ENCODE measurements around the gene CCT4. TPM values are rescaled to one million over a fixed set of nuclear protein-coding genes. Genes with fewer than 3 reads are reported as not detected.

The CCT4 gene
- total and polyA plus RNA-seq, 2 experiments from 2014 or later: 333 to 343 TPM

DNA sequence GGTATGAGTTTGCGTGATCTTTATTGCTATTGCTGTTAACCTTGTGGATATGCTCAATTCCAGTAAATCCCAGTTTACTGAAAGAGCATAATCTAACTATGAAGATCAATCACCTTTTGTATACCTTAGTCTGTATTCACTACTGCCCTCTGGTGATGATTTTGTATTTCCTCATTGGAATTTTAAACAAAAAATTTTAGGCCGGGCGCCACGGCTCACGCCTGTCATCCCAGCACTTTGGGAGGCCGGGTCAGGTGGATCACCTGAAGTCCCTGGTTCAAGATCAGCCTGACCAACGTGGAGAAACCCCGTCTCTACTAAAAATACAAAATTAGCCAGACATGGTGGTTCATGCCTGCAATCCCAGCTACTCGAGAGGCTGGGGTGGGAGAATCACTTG, 22.1 kb upstream of the CCT4 start:
- peak; percentile 57 for DNase-seq (ENCODE audit: low spot score)
- Mint-ChIP-seq H3K4me1 (peaks cover 3% of the 10 kb centered on the region; the same call in 2 of the 3 replicates), H3K36me3 (ENCODE audit: low read depth) (no peaks in the 10 kb centered on the region; the same call in 2 of the 3 replicates), H3K9me3 (no peaks in the 10 kb centered on the region), H3K4me3 (no peak overlapping the region), H3K27ac (no peak overlapping the region), H3K27me3 (ENCODE audit: insufficient read depth, low read depth, poor library complexity) (peaks cover 11% of the 10 kb centered on the region)
- Histone ChIP-seq H4K20me1 (replicated peaks; ENCODE audit: insufficient read depth) (no peaks in the 10 kb centered on the region), H3K4me1 (ENCODE audit: insufficient read depth) (no peaks in the 10 kb centered on the region), H3K4me3 (no peak overlapping the region), H3K9me2 (ENCODE audit: insufficient read depth) (no peaks in the 10 kb centered on the region), H3K4me2 (no peak overlapping the region), H3K27me3 (ENCODE audit: insufficient read depth) (no peaks in the 10 kb centered on the region), H3K36me3 (ENCODE audit: insufficient read depth) (no peaks in the 10 kb centered on the region), H2AFZ (no peak overlapping the region), H3K27ac (ENCODE audit: low read depth) (no peak overlapping the region), H3F3A (replicated peaks; ENCODE audit: low read depth) (no peaks in the 10 kb centered on the region), H3K79me2 (replicated peaks; ENCODE audit: insufficient read depth) (peaks cover 8% of the 10 kb centered on the region; the same call in 1 of the 2 replicates)
- no peak; the same call in 1 of the 3 replicates for ATAC-seq
- TF ChIP-seq, protein P1, sequence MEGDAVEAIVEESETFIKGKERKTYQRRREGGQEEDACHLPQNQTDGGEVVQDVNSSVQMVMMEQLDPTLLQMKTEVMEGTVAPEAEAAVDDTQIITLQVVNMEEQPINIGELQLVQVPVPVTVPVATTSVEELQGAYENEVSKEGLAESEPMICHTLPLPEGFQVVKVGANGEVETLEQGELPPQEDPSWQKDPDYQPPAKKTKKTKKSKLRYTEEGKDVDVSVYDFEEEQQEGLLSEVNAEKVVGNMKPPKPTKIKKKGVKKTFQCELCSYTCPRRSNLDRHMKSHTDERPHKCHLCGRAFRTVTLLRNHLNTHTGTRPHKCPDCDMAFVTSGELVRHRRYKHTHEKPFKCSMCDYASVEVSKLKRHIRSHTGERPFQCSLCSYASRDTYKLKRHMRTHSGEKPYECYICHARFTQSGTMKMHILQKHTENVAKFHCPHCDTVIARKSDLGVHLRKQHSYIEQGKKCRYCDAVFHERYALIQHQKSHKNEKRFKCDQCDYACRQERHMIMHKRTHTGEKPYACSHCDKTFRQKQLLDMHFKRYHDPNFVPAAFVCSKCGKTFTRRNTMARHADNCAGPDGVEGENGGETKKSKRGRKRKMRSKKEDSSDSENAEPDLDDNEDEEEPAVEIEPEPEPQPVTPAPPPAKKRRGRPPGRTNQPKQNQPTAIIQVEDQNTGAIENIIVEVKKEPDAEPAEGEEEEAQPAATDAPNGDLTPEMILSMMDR (conservative IDR thresholded peaks at IDR 0.05; ENCODE audit: low read depth in 2 of 2): peak in 1 of 2 experiments; percentile 57; a peak in 3 of 4 replicates
- no peak for TF ChIP-seq STAT1 (IDR thresholded peaks at IDR 0.05; ENCODE audit: unreplicated experiment)
- no peak for TF ChIP-seq ZNF331 (CRISPR knock-in tag; IDR thresholded peaks at IDR 0.05; ENCODE audit: low read depth)
- TF ChIP-seq, protein P2, sequence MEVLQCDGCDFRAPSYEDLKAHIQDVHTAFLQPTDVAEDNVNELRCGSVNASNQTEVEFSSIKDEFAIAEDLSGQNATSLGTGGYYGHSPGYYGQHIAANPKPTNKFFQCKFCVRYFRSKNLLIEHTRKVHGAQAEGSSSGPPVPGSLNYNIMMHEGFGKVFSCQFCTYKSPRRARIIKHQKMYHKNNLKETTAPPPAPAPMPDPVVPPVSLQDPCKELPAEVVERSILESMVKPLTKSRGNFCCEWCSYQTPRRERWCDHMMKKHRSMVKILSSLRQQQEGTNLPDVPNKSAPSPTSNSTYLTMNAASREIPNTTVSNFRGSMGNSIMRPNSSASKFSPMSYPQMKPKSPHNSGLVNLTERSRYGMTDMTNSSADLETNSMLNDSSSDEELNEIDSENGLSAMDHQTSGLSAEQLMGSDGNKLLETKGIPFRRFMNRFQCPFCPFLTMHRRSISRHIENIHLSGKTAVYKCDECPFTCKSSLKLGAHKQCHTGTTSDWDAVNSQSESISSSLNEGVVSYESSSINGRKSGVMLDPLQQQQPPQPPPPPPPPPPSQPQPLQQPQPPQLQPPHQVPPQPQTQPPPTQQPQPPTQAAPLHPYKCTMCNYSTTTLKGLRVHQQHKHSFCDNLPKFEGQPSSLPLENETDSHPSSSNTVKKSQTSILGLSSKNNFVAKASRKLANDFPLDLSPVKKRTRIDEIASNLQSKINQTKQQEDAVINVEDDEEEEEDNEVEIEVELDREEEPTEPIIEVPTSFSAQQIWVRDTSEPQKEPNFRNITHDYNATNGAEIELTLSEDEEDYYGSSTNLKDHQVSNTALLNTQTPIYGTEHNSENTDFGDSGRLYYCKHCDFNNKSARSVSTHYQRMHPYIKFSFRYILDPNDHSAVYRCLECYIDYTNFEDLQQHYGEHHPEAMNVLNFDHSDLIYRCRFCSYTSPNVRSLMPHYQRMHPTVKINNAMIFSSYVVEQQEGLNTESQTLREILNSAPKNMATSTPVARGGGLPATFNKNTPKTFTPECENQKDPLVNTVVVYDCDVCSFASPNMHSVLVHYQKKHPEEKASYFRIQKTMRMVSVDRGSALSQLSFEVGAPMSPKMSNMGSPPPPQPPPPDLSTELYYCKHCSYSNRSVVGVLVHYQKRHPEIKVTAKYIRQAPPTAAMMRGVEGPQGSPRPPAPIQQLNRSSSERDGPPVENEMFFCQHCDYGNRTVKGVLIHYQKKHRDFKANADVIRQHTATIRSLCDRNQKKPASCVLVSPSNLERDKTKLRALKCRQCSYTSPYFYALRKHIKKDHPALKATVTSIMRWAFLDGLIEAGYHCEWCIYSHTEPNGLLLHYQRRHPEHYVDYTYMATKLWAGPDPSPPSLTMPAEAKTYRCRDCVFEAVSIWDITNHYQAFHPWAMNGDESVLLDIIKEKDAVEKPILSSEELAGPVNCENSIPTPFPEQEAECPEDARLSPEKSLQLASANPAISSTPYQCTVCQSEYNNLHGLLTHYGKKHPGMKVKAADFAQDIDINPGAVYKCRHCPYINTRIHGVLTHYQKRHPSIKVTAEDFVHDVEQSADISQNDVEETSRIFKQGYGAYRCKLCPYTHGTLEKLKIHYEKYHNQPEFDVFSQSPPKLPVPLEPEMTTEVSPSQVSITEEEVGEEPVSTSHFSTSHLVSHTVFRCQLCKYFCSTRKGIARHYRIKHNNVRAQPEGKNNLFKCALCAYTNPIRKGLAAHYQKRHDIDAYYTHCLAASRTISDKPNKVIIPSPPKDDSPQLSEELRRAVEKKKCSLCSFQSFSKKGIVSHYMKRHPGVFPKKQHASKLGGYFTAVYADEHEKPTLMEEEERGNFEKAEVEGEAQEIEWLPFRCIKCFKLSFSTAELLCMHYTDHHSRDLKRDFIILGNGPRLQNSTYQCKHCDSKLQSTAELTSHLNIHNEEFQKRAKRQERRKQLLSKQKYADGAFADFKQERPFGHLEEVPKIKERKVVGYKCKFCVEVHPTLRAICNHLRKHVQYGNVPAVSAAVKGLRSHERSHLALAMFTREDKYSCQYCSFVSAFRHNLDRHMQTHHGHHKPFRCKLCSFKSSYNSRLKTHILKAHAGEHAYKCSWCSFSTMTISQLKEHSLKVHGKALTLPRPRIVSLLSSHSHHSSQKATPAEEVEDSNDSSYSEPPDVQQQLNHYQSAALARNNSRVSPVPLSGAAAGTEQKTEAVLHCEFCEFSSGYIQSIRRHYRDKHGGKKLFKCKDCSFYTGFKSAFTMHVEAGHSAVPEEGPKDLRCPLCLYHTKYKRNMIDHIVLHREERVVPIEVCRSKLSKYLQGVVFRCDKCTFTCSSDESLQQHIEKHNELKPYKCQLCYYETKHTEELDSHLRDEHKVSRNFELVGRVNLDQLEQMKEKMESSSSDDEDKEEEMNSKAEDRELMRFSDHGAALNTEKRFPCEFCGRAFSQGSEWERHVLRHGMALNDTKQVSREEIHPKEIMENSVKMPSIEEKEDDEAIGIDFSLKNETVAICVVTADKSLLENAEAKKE (CRISPR knock-in tag; IDR thresholded peaks at IDR 0.05): no peak

All from GM23338 (cell line).